HEK293T (cell line): ENCODE data around the gene ARHGEF2.

ENCODE experiments used
- ARNT ChIP-seq: fragments of 450-650 bp; IDR thresholded peaks from 2 replicates; pipeline ENCODE4 v1.6.1; 2017; ENCODE audit warnings: mild to moderate bottlenecking
- BHLHE40 ChIP-seq: fragments of 450-650 bp; IDR thresholded peaks from 2 replicates; pipeline ENCODE4 v1.6.1; 2016; ENCODE audit warnings: mild to moderate bottlenecking, moderate library complexity, borderline replicate concordance
- ELF4 ChIP-seq: fragments of 450-650 bp; IDR thresholded peaks from 2 replicates; pipeline ENCODE4 v1.6.1; 2017; ENCODE audit warnings: antibody characterized with exemption
- FOXA1 ChIP-seq: fragments of 450-650 bp; IDR thresholded peaks from 2 replicates; pipeline ENCODE4 v1.6.1; 2016; ENCODE audit warnings: mild to moderate bottlenecking
- FOXK2 ChIP-seq: fragments of 450-650 bp; IDR thresholded peaks from 2 replicates; pipeline ENCODE4 v1.6.1; 2016; ENCODE audit warnings: mild to moderate bottlenecking
- FOXM1 ChIP-seq: fragments of 450-650 bp; IDR thresholded peaks from 2 replicates; pipeline ENCODE4 v1.6.1; 2017; ENCODE audit warnings: mild to moderate bottlenecking, borderline replicate concordance
- HDGF ChIP-seq: fragments of 450-650 bp; IDR thresholded peaks from 2 replicates; pipeline ENCODE4 v1.6.1; 2017; ENCODE audit warnings: antibody characterized with exemption, borderline replicate concordance
- NFRKB ChIP-seq: fragments of 450-650 bp; IDR thresholded peaks from 2 replicates; pipeline ENCODE4 v1.6.1; 2016; ENCODE audit warnings: mild to moderate bottlenecking, moderate library complexity
- PKNOX1 ChIP-seq: fragments of 450-650 bp; IDR thresholded peaks from 2 replicates; pipeline ENCODE4 v1.6.1; 2016
- SP1 ChIP-seq: fragments of 450-650 bp; IDR thresholded peaks from 2 replicates; pipeline ENCODE4 v1.6.1; 2017
- SUZ12 ChIP-seq: fragments of 450-650 bp; IDR thresholded peaks from 2 replicates; pipeline ENCODE4 v1.6.1; 2016; ENCODE audit warnings: mild to moderate bottlenecking
- TARDBP ChIP-seq: fragments of 450-650 bp; IDR thresholded peaks from 2 replicates; pipeline ENCODE4 v1.6.1; 2016

GRCh38 chr1:155898888-155899287 lies 79.5 kb downstream of the ARHGEF2 start:
- TF ChIP-seq FOXK2 (no peak), BHLHE40 (no peak), PKNOX1 (no peak), NFRKB (no peak), ELF4 (no peak), ARNT (no peak), FOXA1 (no peak), SUZ12 (no peak), TARDBP (no peak), HDGF (no peak), FOXM1 (no peak), SP1 (no peak)
